GM19240 (cell line): Measurements from ENCODE around the gene NPBWR2.
A peak's percentile ranks its signal among the peaks of the same experiment; 100 is the strongest.

Experiments
- DNase-seq: peaks from one replicate; pipeline ENCODE4 v3.0.0; 2011; ENCODE audit warnings: low spot score; ENCODE audit not compliant: insufficient read length

The NPBWR2 gene

GRCh38 chr20:64086801-64087200, 20.6 kb downstream of the NPBWR2 start:
- no peak for DNase-seq

GRCh38 chr20:64084685-64085152, 22.6 kb downstream of the NPBWR2 start:
- DNase-seq, result no peak

GRCh38 chr20:64083804-64084684, 23.3 kb downstream of the NPBWR2 start, which contains the start of gene LKAAEAR1:
Gene LKAAEAR1 (minus strand): TSS chr20:64084398. CDS start chr20:64084219, 179 bp downstream.
- DNase-seq, result no peak

GRCh38 chr20:64083378-64083803, 24.0 kb downstream of the NPBWR2 start:
- peak; percentile 53 for DNase-seq

GRCh38 chr20:64082820-64083377, 24.5 kb downstream of the NPBWR2 start:
- no peak for DNase-seq

GRCh38 chr20:64082126-64082731, 25.1 kb downstream of the NPBWR2 start:
- no peak for DNase-seq

GRCh38 chr20:64081624-64081964, 25.8 kb downstream of the NPBWR2 start:
- DNase-seq, result no peak

GRCh38 chr20:64080813-64081623, 26.3 kb downstream of the NPBWR2 start:
- DNase-seq, result no peak

- peak; percentile 79 for DNase-seq
These were observed 27.2 kb downstream of the NPBWR2 start, which contains the start of gene OPRL1 for GRCh38 chr20:64080013-64080812. Gene OPRL1 (plus strand): TSS chr20:64080082. CDS start chr20:64092721, 12,639 bp downstream.

- peak; percentile 67 for DNase-seq
These were observed 27.9 kb downstream of the NPBWR2 start, which contains the start of gene RGS19 for GRCh38 chr20:64079273-64080012. Gene RGS19 (minus strand): TSS chr20:64079518. CDS start chr20:64076886, 2,632 bp downstream.

GRCh38 chr20:64078934-64079272, 28.5 kb downstream of the NPBWR2 start:
- DNase-seq, result no peak

- peak; percentile 42 for DNase-seq
These were observed 29.4 kb downstream of the NPBWR2 start for GRCh38 chr20:64077876-64078551.

GRCh38 chr20:64077541-64077875, 29.9 kb downstream of the NPBWR2 start:
- DNase-seq, result no peak

GRCh38 chr20:64077094-64077493, 30.3 kb downstream of the NPBWR2 start:
- peak; percentile 58 for DNase-seq

- DNase-seq, result no peak
These were observed 31.0 kb downstream of the NPBWR2 start for GRCh38 chr20:64076061-64076997.

- DNase-seq, result no peak
These were observed 31.8 kb downstream of the NPBWR2 start for GRCh38 chr20:64075556-64075955.

GRCh38 chr20:64074963-64075362, 32.4 kb downstream of the NPBWR2 start:
- DNase-seq, result no peak

- DNase-seq, result no peak
These were observed 33.1 kb downstream of the NPBWR2 start for GRCh38 chr20:64074184-64074789.
